Measurements from ENCODE around the gene ZNF224.

DNA sequence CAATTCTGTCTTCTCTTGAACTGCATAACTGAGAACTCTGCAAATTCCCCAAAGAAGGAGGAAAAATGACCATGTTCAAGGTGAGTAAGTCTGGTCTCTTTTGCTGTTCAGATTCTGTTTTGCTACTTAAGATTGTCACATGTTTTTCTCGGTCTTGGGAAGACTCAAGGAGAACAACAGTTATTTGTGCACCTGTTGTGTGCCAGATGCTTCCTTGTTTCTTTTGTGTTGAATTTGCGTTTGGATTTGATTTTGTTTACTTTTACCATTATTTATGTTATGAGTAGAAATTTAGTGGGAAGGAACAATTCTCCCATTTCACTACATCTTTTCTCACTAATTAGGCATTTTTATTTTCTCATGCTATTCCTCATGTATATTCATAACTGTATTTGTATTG lies 17.8 kb upstream of the ZNF224 start:
- TF ChIP-seq, protein P1, sequence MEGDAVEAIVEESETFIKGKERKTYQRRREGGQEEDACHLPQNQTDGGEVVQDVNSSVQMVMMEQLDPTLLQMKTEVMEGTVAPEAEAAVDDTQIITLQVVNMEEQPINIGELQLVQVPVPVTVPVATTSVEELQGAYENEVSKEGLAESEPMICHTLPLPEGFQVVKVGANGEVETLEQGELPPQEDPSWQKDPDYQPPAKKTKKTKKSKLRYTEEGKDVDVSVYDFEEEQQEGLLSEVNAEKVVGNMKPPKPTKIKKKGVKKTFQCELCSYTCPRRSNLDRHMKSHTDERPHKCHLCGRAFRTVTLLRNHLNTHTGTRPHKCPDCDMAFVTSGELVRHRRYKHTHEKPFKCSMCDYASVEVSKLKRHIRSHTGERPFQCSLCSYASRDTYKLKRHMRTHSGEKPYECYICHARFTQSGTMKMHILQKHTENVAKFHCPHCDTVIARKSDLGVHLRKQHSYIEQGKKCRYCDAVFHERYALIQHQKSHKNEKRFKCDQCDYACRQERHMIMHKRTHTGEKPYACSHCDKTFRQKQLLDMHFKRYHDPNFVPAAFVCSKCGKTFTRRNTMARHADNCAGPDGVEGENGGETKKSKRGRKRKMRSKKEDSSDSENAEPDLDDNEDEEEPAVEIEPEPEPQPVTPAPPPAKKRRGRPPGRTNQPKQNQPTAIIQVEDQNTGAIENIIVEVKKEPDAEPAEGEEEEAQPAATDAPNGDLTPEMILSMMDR (IDR thresholded peaks at IDR 0.05): no peak
- TF ChIP-seq POLR2AphosphoS5 (IDR thresholded peaks at IDR 0.05; ENCODE audit: insufficient read depth in 1 of 2, low read depth in 1 of 2): no peak
- no peak for TF ChIP-seq POLR2A (IDR thresholded peaks at IDR 0.05)

Data from vagina (tissue), 2 donors.